ENCODE measurements around the gene FBXW8. TPM values are rescaled to one million over a fixed set of nuclear protein-coding genes. Genes with fewer than 3 reads are reported as not detected.

The FBXW8 gene
- total and polyA plus RNA-seq, 4 donors, result 3.9 to 20.3 (median 12.5) TPM

GRCh38 chr12:116906285-116906684, 4.5 kb upstream of the FBXW8 start:
- no peak for TF ChIP-seq CTCF (IDR thresholded peaks at IDR 0.05; ENCODE audit: control extremely low read depth, extremely low read depth)
- ATAC-seq (ENCODE audit: insufficient read depth, low FRiP score) (no peak), DNase-seq (no peak)
- H3K9ac ChIP-seq (ENCODE audit: insufficient read depth in 1 of 2, low read length in 2 of 2), result no peak overlapping the region
- H3K27ac ChIP-seq (ENCODE audit: low read depth in 1 of 2, low read length in 1 of 2), result no peak overlapping the region
- WGBS, 2 donors, result 88 to 90% methylated on average over 4 of the region's 4 CpGs
- H3K9me3 ChIP-seq (ENCODE audit: control insufficient read depth in 4 of 4, insufficient read depth in 3 of 4, low read length in 3 of 4), result peaks cover 0 to 2% (median 0%) of the 10 kb centered on the region in 4 donors
- no peak overlapping the region for H3K4me3 ChIP-seq
- H3K27me3 ChIP-seq (ENCODE audit: control insufficient read depth in 3 of 3, insufficient read depth in 3 of 3, low read length in 2 of 3), result peaks cover 0 to 3% (median 0%) of the 10 kb centered on the region in 3 donors
- H3K36me3 ChIP-seq (ENCODE audit: control insufficient read depth in 4 of 4, insufficient read depth in 4 of 4, low read length in 4 of 4), result no peaks in the 10 kb centered on the region
- H3K4me1 ChIP-seq (ENCODE audit: control insufficient read depth in 5 of 5, insufficient read depth in 5 of 5, low read length in 5 of 5), result peaks cover 0 to 1% (median 0%) of the 10 kb centered on the region in 5 donors

GRCh38 chr12:116910280-116910644, 488 bp upstream of the FBXW8 start:
- peaks cover 0 to 5% (median 0%) of the 10 kb centered on the region in 5 donors for H3K4me1 ChIP-seq (ENCODE audit: control insufficient read depth in 5 of 5, insufficient read depth in 5 of 5, low read length in 5 of 5)
- no peak overlapping the region for H3K4me3 ChIP-seq
- no peak for TF ChIP-seq CTCF (IDR thresholded peaks at IDR 0.05; ENCODE audit: control extremely low read depth, extremely low read depth)
- H3K9me3 ChIP-seq (ENCODE audit: control insufficient read depth in 4 of 4, insufficient read depth in 3 of 4, low read length in 3 of 4), result no peaks in the 10 kb centered on the region
- no peak for ATAC-seq (ENCODE audit: insufficient read depth, low FRiP score)
- H3K27me3 ChIP-seq (ENCODE audit: control insufficient read depth in 3 of 3, insufficient read depth in 3 of 3, low read length in 2 of 3), result peaks cover 0 to 3% (median 0%) of the 10 kb centered on the region in 3 donors
- no peak for DNase-seq
- peaks cover 0 to 3% (median 0%) of the 10 kb centered on the region in 4 donors for H3K36me3 ChIP-seq (ENCODE audit: control insufficient read depth in 4 of 4, insufficient read depth in 4 of 4, low read length in 4 of 4)
- no peak overlapping the region for H3K27ac ChIP-seq (ENCODE audit: low read depth in 1 of 2, low read length in 1 of 2)
- 65 to 68% methylated on average over 4 of the region's 4 CpGs for WGBS, 2 donors
- H3K9ac ChIP-seq (ENCODE audit: insufficient read depth in 1 of 2, low read length in 2 of 2), result peak overlapping the region in 1 of 2 donors; percentile 58

GRCh38 chr12:116915326-116915725, 4.6 kb downstream of the FBXW8 start:
- Histone ChIP-seq H3K27ac (ENCODE audit: low read depth in 1 of 2, low read length in 1 of 2) (no peak overlapping the region), H3K4me1 (ENCODE audit: control insufficient read depth in 5 of 5, insufficient read depth in 5 of 5, low read length in 5 of 5) (peaks cover 0 to 13% (median 4%) of the 10 kb centered on the region in 5 donors), H3K9me3 (ENCODE audit: control insufficient read depth in 4 of 4, insufficient read depth in 3 of 4, low read length in 3 of 4) (no peaks in the 10 kb centered on the region), H3K4me3 (no peak overlapping the region), H3K36me3 (ENCODE audit: control insufficient read depth in 4 of 4, insufficient read depth in 4 of 4, low read length in 4 of 4) (peaks cover 0 to 8% (median 0%) of the 10 kb centered on the region in 4 donors), H3K27me3 (ENCODE audit: control insufficient read depth in 3 of 3, insufficient read depth in 3 of 3, low read length in 2 of 3) (no peaks in the 10 kb centered on the region), H3K9ac (ENCODE audit: insufficient read depth in 1 of 2, low read length in 2 of 2) (no peak overlapping the region)
- 100% methylated on average over 1 of the region's 1 CpG for WGBS, 2 donors
- no peak for TF ChIP-seq CTCF (IDR thresholded peaks at IDR 0.05; ENCODE audit: control extremely low read depth, extremely low read depth)
- ATAC-seq (ENCODE audit: insufficient read depth, low FRiP score) (no peak), DNase-seq (no peak)

- ATAC-seq (ENCODE audit: insufficient read depth, low FRiP score) (no peak), DNase-seq (no peak)
- Histone ChIP-seq H3K27ac (ENCODE audit: low read depth in 1 of 2, low read length in 1 of 2) (peak overlapping the region in 1 of 2 donors; percentile 5), H3K4me1 (ENCODE audit: control insufficient read depth in 5 of 5, insufficient read depth in 5 of 5, low read length in 5 of 5) (peaks cover 0 to 16% (median 4%) of the 10 kb centered on the region in 5 donors), H3K4me3 (no peak overlapping the region), H3K9ac (ENCODE audit: insufficient read depth in 1 of 2, low read length in 2 of 2) (no peak overlapping the region), H3K27me3 (ENCODE audit: control insufficient read depth in 3 of 3, insufficient read depth in 3 of 3, low read length in 2 of 3) (no peaks in the 10 kb centered on the region), H3K36me3 (ENCODE audit: control insufficient read depth in 4 of 4, insufficient read depth in 4 of 4, low read length in 4 of 4) (peaks cover 0 to 8% (median 0%) of the 10 kb centered on the region in 4 donors), H3K9me3 (ENCODE audit: control insufficient read depth in 4 of 4, insufficient read depth in 3 of 4, low read length in 3 of 4) (no peaks in the 10 kb centered on the region)
- TF ChIP-seq CTCF (IDR thresholded peaks at IDR 0.05; ENCODE audit: control extremely low read depth, extremely low read depth), result no peak
Observed at GRCh38 chr12:116916122-116916521, 5.4 kb downstream of the FBXW8 start.

Measured in lung (tissue), 12 donors.